AG10803 (cell line): Measurements from ENCODE around the gene STXBP2.

Experiments
- DNase-seq: peaks from one replicate; pipeline ENCODE4 v3.0.0; 2010; ENCODE audit warnings: low read depth
- H3K4me3 ChIP-seq: 2 replicates; pipeline ENCODE4 v1.5.1; 2011; ENCODE audit warnings: mild to moderate bottlenecking, low read length, control low read depth
- TF ChIP-seq, protein P1 (sequence below): conservative IDR thresholded peaks from 2 replicates; pipeline ENCODE4 v1.5.1; 2011; ENCODE audit warnings: mild to moderate bottlenecking, low read length, control low read depth, inconsistent platforms

The STXBP2 gene

DNA sequence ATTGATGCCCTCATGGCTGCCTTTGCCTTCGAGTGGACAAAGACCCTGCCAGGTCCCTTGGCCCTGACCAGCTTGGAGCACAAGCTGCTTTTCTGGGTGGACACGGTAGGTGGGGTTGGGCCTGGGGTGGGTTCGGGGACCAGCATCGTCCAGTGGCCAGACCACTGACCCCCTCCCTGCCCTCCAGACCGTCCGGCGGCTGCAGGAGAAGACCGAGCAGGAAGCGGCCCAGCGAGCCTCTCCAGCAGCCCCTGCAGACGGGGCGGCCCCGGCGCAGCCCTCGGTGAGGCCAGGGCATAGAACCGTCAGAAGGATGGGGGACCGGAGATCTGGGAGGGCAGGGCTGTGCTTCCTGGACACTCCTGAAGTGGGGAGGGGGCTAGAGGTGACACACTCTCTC lies 30.6 kb upstream of the STXBP2 start:
- TF ChIP-seq, protein P1, sequence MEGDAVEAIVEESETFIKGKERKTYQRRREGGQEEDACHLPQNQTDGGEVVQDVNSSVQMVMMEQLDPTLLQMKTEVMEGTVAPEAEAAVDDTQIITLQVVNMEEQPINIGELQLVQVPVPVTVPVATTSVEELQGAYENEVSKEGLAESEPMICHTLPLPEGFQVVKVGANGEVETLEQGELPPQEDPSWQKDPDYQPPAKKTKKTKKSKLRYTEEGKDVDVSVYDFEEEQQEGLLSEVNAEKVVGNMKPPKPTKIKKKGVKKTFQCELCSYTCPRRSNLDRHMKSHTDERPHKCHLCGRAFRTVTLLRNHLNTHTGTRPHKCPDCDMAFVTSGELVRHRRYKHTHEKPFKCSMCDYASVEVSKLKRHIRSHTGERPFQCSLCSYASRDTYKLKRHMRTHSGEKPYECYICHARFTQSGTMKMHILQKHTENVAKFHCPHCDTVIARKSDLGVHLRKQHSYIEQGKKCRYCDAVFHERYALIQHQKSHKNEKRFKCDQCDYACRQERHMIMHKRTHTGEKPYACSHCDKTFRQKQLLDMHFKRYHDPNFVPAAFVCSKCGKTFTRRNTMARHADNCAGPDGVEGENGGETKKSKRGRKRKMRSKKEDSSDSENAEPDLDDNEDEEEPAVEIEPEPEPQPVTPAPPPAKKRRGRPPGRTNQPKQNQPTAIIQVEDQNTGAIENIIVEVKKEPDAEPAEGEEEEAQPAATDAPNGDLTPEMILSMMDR, result no peak
- DNase-seq, result no peak

DNA sequence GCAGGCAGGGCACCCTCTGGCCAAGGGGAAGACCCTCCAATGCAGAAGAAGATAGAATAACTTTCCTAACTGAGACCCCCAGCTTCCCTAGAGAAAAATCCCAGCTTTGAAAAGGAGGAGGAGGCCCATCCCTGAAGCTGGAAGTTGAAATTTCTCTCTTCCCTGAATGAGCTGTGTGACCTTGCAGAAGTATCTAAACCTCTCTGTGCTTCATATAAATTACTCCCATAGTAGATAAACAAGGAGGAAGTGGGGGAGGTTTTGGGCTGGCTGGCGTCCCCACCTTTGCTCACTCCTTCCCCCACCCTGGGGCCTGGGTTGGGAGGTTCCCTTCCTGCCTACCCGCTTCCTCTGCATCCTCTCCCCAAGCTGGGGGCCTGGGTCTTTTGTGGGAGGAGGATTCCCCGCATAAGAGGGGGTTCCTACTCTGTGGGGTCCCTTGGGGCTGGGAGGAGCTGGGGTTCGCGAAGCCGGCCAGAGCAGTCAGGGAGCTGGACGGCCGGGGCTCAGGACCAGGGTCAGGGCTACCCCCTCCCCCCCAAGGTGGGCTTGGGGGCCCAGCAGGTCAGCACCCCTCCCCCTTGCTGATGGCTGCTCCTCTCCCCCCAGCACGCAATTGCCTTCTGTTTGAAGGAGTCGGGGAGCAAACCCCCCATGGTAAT lies 29.6 kb upstream of the STXBP2 start:
- DNase-seq, result no peak
- TF ChIP-seq, protein P1, result no peak

More for the DNA sequence above, 30.6 kb upstream of the STXBP2 start:
- no peak overlapping the region for H3K4me3 ChIP-seq

DNA sequence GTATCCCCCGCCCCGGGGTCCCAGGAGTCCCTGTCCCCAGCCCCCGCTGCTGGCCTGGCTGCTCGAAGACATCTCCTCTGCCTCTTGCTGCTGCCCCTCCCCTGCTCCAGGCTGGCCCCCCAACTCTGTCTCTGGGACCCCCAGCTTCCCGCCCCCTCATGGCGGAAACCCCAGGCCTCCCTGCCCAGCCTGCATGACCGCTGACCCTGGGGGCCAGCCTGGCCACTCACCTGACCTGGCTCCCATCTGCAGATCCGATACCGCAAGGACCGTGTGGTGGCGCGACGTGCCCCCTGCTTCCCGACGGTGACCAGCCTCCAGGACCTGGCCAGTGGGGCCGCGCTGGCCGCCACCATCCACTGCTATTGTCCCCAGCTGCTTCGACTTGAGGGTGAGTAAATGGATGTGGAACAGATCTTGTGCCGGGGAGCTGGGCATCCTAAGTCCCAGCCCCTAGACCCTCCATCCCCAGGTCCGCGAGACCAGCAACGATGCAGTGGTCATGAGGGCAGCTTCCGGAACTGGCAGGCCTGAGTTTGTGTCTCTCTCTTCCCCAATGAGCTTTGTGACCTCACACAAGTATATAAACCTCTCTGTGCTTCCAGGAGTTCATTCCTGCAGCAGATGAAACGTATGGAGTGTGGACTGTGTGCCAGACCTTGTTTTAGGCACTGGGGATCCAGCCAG lies 28.9 kb upstream of the STXBP2 start:
- H3K4me3 ChIP-seq, result no peak overlapping the region
- no peak for DNase-seq
- TF ChIP-seq, protein P1, result no peak

More for the DNA sequence above, 29.6 kb upstream of the STXBP2 start:
- H3K4me3 ChIP-seq, result no peak overlapping the region

DNA sequence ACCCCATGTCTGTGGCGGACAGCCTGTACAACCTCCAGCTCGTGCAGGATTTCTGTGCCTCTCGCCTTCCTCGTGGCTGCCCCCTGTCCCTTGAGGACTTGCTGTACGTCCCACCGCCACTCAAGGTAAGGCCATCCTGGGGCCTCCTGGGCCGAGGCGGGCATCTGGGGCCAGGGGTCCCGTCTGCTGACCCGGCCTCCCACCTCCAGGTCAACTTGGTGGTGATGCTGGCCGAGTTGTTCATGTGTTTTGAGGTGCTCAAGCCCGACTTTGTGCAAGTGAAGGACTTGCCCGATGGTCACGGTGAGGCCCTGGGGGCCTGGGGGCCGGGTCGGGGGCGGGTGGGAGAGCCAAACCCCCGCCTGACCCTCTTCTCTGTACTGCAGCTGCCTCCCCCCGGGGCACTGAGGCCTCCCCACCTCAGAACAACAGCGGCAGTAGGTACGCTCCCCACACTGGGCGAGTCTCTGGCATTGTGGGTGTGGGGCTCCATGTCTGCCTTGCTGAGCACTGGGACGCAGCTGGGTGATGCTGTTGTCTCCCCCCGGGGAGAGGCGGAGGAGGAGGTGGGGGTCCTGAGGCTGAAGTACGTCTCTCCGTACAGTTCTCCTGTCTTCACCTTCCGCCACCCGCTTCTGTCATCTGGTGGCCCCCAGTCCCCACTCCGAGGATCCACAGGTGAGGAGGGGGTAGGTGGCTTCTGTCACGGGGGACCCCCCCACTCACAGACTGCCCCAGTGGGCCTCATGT lies 26.2 kb upstream of the STXBP2 start:
- TF ChIP-seq, protein P1, result no peak
- H3K4me3 ChIP-seq, result no peak overlapping the region
- DNase-seq, result no peak

DNA sequence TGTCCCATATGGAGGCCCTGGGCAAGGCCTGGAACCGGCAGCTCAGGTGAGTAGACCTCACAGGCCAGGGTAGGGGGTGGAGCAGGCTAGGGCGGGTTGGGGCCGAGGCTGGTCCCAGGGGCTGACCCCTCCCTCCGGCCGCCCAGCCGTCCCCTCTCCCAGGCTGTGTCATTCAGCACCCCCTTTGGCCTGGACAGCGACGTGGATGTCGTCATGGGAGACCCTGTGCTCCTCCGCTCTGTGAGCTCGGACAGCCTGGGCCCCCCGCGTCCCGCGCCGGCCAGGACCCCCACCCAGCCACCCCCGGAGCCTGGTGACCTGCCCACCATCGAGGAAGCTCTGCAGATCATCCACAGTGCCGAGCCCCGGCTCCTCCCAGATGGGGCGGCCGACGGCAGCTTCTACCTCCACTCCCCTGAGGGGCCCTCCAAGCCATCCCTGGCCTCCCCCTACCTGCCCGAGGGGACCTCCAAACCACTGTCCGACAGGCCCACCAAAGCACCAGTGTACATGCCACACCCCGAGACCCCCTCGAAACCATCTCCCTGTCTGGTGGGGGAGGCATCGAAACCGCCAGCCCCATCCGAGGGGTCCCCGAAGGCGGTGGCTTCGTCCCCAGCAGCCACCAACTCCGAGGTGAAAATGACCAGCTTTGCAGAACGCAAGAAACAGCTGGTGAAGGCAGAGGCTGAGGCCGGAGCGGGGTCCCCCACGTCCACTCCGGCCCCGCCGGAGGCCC lies 25.2 kb upstream of the STXBP2 start:
- no peak for DNase-seq
- no peak overlapping the region for H3K4me3 ChIP-seq
- TF ChIP-seq, protein P1, result no peak

DNA sequence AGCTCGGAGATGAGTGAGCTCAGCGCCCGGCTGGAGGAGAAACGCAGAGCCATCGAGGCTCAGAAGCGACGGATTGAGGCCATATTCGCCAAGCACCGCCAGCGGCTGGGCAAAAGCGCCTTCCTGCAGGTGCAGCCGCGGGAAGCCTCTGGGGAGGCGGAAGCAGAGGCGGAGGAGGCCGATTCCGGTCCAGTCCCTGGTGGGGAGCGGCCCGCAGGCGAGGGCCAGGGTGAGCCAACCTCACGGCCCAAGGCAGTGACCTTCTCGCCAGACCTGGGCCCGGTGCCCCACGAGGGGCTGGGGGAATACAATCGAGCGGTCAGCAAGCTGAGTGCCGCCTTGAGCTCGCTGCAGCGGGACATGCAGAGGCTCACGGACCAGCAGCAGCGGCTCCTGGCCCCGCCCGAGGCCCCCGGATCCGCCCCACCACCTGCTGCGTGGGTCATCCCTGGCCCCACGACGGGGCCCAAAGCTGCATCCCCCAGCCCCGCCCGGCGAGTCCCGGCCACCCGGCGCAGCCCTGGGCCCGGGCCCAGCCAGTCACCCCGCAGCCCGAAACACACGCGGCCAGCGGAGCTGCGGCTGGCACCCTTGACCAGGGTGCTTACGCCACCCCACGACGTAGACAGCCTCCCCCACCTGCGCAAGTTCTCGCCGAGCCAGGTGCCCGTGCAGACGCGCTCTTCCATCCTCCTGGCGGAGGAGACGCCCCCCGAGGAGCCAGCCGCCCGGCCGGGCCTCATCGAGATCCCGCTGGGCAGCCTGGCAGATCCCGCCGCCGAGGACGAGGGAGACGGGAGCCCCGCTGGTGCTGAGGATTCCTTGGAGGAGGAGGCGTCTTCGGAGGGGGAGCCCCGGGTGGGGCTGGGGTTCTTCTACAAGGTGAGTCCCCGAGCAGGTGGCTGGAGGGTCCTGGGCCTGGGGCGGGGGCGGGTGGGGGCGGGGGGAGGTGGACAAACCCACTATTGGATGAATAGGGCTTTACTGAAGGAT lies 24.3 kb upstream of the STXBP2 start:
- no peak for DNase-seq
- TF ChIP-seq, protein P1, result no peak
- H3K4me3 ChIP-seq, result no peak overlapping the region
